ENCODE data around the gene MCUR1.
"Not testable (repeated sequence)": the region's sequence is repeated elsewhere in the genome, so short reads cannot be mapped to it uniquely, and the experiment has no call there.

Gene MCUR1

DNA sequence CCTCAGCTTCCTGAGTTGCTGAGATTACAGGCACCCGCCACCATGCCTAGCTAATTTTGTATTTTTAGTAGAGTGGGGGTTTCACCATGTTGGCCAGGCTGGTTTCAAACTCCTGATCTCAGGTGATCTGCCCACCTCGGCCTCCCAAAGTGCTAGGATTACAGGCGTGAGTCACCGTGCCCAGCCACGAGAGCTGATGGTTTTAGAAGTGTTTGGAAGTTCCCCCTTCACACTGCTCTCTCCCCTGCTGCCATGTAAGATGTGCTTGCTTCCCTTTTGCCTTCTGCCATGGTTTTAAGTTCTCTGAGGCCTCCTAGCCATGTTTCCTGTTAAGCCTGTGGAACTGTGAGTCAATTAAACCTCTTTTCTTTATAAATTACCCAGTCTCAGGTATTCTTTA lies 36.3 kb upstream of the MCUR1 start:
- not testable (repeated sequence) for H3K4me2 ChIP-seq (ENCODE audit: low read length, poor library complexity, severe bottlenecking); H3K18ac ChIP-seq (ENCODE audit: low read depth in 1 of 2, low read length in 2 of 2); H3K14ac ChIP-seq (ENCODE audit: low read length in 2 of 2); H2BK12ac ChIP-seq (ENCODE audit: low read length in 2 of 2); H4K8ac ChIP-seq (ENCODE audit: low read length); DNase-seq; H2BK5ac ChIP-seq (ENCODE audit: low read depth, low read length, poor library complexity, severe bottlenecking); H3K4ac ChIP-seq (ENCODE audit: low read depth in 1 of 2, low read length in 2 of 2); H3K23ac ChIP-seq (ENCODE audit: low read length in 2 of 2); H3K27ac ChIP-seq (ENCODE audit: low read length, poor library complexity, severe bottlenecking); H4K91ac ChIP-seq (ENCODE audit: low read length); H2AFZ ChIP-seq (ENCODE audit: low read depth, low read length); H2BK120ac ChIP-seq (ENCODE audit: low read depth, low read length); H3K79me1 ChIP-seq (replicated peaks; ENCODE audit: low read length, poor library complexity, severe bottlenecking); H3K9me3 ChIP-seq (ENCODE audit: control insufficient read depth, low read length); H3K4me3 ChIP-seq (ENCODE audit: insufficient read depth in 1 of 2, low read depth in 1 of 2, low read length in 2 of 2); H2BK15ac ChIP-seq (ENCODE audit: low read depth, poor library complexity, severe bottlenecking); H3K9ac ChIP-seq (ENCODE audit: low read length); H3K4me1 ChIP-seq (ENCODE audit: control insufficient read depth, insufficient read depth, low read depth, low read length); H2AK5ac ChIP-seq (ENCODE audit: low read length, severe bottlenecking); H3K36me3 ChIP-seq (ENCODE audit: control insufficient read depth in 1 of 2, insufficient read depth in 2 of 2, low read depth in 1 of 2, low read length in 2 of 2)
- 95% methylated on average over 3 of the region's 5 CpGs for WGBS
- H3K27me3 ChIP-seq (ENCODE audit: control insufficient read depth in 1 of 2, insufficient read depth in 1 of 2, low read length in 2 of 2), result peaks cover 0 to 24% of the 10 kb centered on the region in 2 experiments

DNA sequence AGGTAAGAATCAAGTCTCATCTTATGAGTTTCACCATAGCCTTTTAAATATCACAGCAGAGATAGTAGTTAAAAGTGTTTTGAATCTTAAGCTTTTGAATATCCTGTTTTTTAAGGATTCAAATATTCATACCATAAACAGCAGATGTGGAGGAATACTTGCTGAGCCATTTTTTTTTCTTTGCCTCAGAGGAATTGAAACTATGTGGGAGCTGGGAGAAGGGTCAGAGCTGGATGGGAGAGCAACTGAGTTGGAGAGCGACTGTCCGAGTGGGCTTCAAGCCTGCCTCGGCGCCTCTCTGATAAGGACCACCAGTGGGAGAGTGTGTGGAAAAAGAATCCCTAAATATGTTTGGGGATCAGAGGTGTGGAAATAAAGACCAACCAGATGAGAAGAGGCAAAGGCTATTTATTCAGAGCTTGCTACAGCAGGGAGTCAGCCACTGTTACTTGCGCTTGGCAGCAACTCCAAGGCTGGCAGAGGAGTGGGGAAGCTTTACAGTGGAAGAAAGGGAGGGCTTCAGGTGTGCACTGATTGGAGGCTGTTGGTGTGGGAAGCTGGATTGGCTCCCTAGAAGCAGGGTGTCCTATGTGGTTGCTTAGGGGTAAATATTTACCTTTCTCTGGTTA lies 34.3 kb upstream of the MCUR1 start:
- Histone ChIP-seq H2AK5ac (ENCODE audit: low read length, severe bottlenecking) (no peak overlapping the region), H3K4me3 (ENCODE audit: insufficient read depth in 1 of 2, low read depth in 1 of 2, low read length in 2 of 2) (no peak overlapping the region), H4K91ac (ENCODE audit: low read length) (no peak overlapping the region), H3K79me1 (replicated peaks; ENCODE audit: low read length, poor library complexity, severe bottlenecking) (no peaks in the 10 kb centered on the region), H3K4me1 (ENCODE audit: control insufficient read depth, insufficient read depth, low read depth, low read length) (peaks cover 2% of the 10 kb centered on the region), H3K14ac (ENCODE audit: low read length in 2 of 2) (no peak overlapping the region), H3K9ac (ENCODE audit: low read length) (no peak overlapping the region), H3K18ac (ENCODE audit: low read depth in 1 of 2, low read length in 2 of 2) (no peak overlapping the region), H3K4me2 (ENCODE audit: low read length, poor library complexity, severe bottlenecking) (peak overlapping the region; percentile 51), H3K9me3 (ENCODE audit: control insufficient read depth, low read length) (no peaks in the 10 kb centered on the region), H3K23ac (ENCODE audit: low read length in 2 of 2) (no peak overlapping the region), H2AFZ (ENCODE audit: low read depth, low read length) (no peak overlapping the region), H4K8ac (ENCODE audit: low read length) (no peak overlapping the region), H2BK120ac (ENCODE audit: low read depth, low read length) (no peak overlapping the region), H2BK12ac (ENCODE audit: low read length in 2 of 2) (no peak overlapping the region), H3K27ac (ENCODE audit: low read length, poor library complexity, severe bottlenecking) (peak overlapping the region; percentile 8), H3K4ac (ENCODE audit: low read depth in 1 of 2, low read length in 2 of 2) (no peak overlapping the region), H3K27me3 (ENCODE audit: control insufficient read depth in 1 of 2, insufficient read depth in 1 of 2, low read length in 2 of 2) (peaks cover 0 to 24% of the 10 kb centered on the region in 2 experiments), H2BK15ac (ENCODE audit: low read depth, poor library complexity, severe bottlenecking) (no peak overlapping the region), H3K36me3 (ENCODE audit: control insufficient read depth in 1 of 2, insufficient read depth in 2 of 2, low read depth in 1 of 2, low read length in 2 of 2) (no peaks in the 10 kb centered on the region), H2BK5ac (ENCODE audit: low read depth, low read length, poor library complexity, severe bottlenecking) (no peak overlapping the region)
- no peak for DNase-seq
- 93% methylated on average over 5 of the region's 5 CpGs for WGBS

- no peak overlapping the region for H3K14ac ChIP-seq (ENCODE audit: low read length in 2 of 2)
- no peak overlapping the region for H3K4me3 ChIP-seq (ENCODE audit: insufficient read depth in 1 of 2, low read depth in 1 of 2, low read length in 2 of 2)
- no peak overlapping the region for H3K9ac ChIP-seq (ENCODE audit: low read length)
- H2BK5ac ChIP-seq (ENCODE audit: low read depth, low read length, poor library complexity, severe bottlenecking), result no peak overlapping the region
- H3K18ac ChIP-seq (ENCODE audit: low read depth in 1 of 2, low read length in 2 of 2), result no peak overlapping the region
- no peaks in the 10 kb centered on the region for H3K79me1 ChIP-seq (replicated peaks; ENCODE audit: low read length, poor library complexity, severe bottlenecking)
- no peak for DNase-seq
- H2BK12ac ChIP-seq (ENCODE audit: low read length in 2 of 2), result no peak overlapping the region
- H2BK15ac ChIP-seq (ENCODE audit: low read depth, poor library complexity, severe bottlenecking), result no peak overlapping the region
- H2AK5ac ChIP-seq (ENCODE audit: low read length, severe bottlenecking), result no peak overlapping the region
- H3K23ac ChIP-seq (ENCODE audit: low read length in 2 of 2), result no peak overlapping the region
- H2AFZ ChIP-seq (ENCODE audit: low read depth, low read length), result no peak overlapping the region
- no peak overlapping the region for H4K91ac ChIP-seq (ENCODE audit: low read length)
- no peak overlapping the region for H3K4me2 ChIP-seq (ENCODE audit: low read length, poor library complexity, severe bottlenecking)
- no peak overlapping the region for H3K27ac ChIP-seq (ENCODE audit: low read length, poor library complexity, severe bottlenecking)
- H3K27me3 ChIP-seq (ENCODE audit: control insufficient read depth in 1 of 2, insufficient read depth in 1 of 2, low read length in 2 of 2), result peaks cover 0 to 21% of the 10 kb centered on the region in 2 experiments
- no peaks in the 10 kb centered on the region for H3K9me3 ChIP-seq (ENCODE audit: control insufficient read depth, low read length)
- WGBS, result 80% methylated on average over 9 of the region's 11 CpGs
- no peak overlapping the region for H2BK120ac ChIP-seq (ENCODE audit: low read depth, low read length)
- H3K36me3 ChIP-seq (ENCODE audit: control insufficient read depth in 1 of 2, insufficient read depth in 2 of 2, low read depth in 1 of 2, low read length in 2 of 2), result no peaks in the 10 kb centered on the region
- H3K4ac ChIP-seq (ENCODE audit: low read depth in 1 of 2, low read length in 2 of 2), result no peak overlapping the region
- peaks cover 2% of the 10 kb centered on the region for H3K4me1 ChIP-seq (ENCODE audit: control insufficient read depth, insufficient read depth, low read depth, low read length)
- H4K8ac ChIP-seq (ENCODE audit: low read length), result no peak overlapping the region
These were observed 33.1 kb upstream of the MCUR1 start for GRCh38 chr6:13847326-13848050.

- H3K79me1 ChIP-seq (replicated peaks; ENCODE audit: low read length, poor library complexity, severe bottlenecking), result no peaks in the 10 kb centered on the region
- no peak overlapping the region for H2BK120ac ChIP-seq (ENCODE audit: low read depth, low read length)
- peaks cover 0 to 19% of the 10 kb centered on the region in 2 experiments for H3K27me3 ChIP-seq (ENCODE audit: control insufficient read depth in 1 of 2, insufficient read depth in 1 of 2, low read length in 2 of 2)
- no peak overlapping the region for H2AFZ ChIP-seq (ENCODE audit: low read depth, low read length)
- no peaks in the 10 kb centered on the region for H3K36me3 ChIP-seq (ENCODE audit: control insufficient read depth in 1 of 2, insufficient read depth in 2 of 2, low read depth in 1 of 2, low read length in 2 of 2)
- peaks cover 2% of the 10 kb centered on the region for H3K4me1 ChIP-seq (ENCODE audit: control insufficient read depth, insufficient read depth, low read depth, low read length)
- peak overlapping the region in 1 of 2 experiments; percentile 27 for H3K14ac ChIP-seq (ENCODE audit: low read length in 2 of 2)
- H2BK15ac ChIP-seq (ENCODE audit: low read depth, poor library complexity, severe bottlenecking), result no peak overlapping the region
- H3K23ac ChIP-seq (ENCODE audit: low read length in 2 of 2), result no peak overlapping the region
- H3K27ac ChIP-seq (ENCODE audit: low read length, poor library complexity, severe bottlenecking), result no peak overlapping the region
- no peak overlapping the region for H2BK5ac ChIP-seq (ENCODE audit: low read depth, low read length, poor library complexity, severe bottlenecking)
- H3K18ac ChIP-seq (ENCODE audit: low read depth in 1 of 2, low read length in 2 of 2), result no peak overlapping the region
- H3K4me2 ChIP-seq (ENCODE audit: low read length, poor library complexity, severe bottlenecking), result no peak overlapping the region
- DNase-seq, result no peak
- no peak overlapping the region for H4K91ac ChIP-seq (ENCODE audit: low read length)
- no peak overlapping the region for H3K9ac ChIP-seq (ENCODE audit: low read length)
- no peak overlapping the region for H2AK5ac ChIP-seq (ENCODE audit: low read length, severe bottlenecking)
- 50% methylated on average over 13 of the region's 13 CpGs for WGBS
- H3K4ac ChIP-seq (ENCODE audit: low read depth in 1 of 2, low read length in 2 of 2), result no peak overlapping the region
- no peak overlapping the region for H3K4me3 ChIP-seq (ENCODE audit: insufficient read depth in 1 of 2, low read depth in 1 of 2, low read length in 2 of 2)
- no peaks in the 10 kb centered on the region for H3K9me3 ChIP-seq (ENCODE audit: control insufficient read depth, low read length)
- H2BK12ac ChIP-seq (ENCODE audit: low read length in 2 of 2), result no peak overlapping the region
- no peak overlapping the region for H4K8ac ChIP-seq (ENCODE audit: low read length)
These were observed 32.5 kb upstream of the MCUR1 start for GRCh38 chr6:13846841-13847240.

Measured in mesenchymal stem cell (in vitro differentiated cells and primary cell).